HL-60 (cell line): ENCODE data around the gene DLG1.

Experiments
- GABPA ChIP-seq: IDR thresholded peaks from 2 replicates; pipeline ENCODE4 v1.6.1; 2012; ENCODE audit warnings: low read depth
- POLR2AphosphoS5 ChIP-seq: IDR thresholded peaks from 2 replicates; pipeline ENCODE4 v1.6.1; 2012; ENCODE audit warnings: low read depth
- SPI1 ChIP-seq: IDR thresholded peaks from 2 replicates; pipeline ENCODE4 v1.6.1; 2012; ENCODE audit warnings: low read depth, mild to moderate bottlenecking, borderline replicate concordance
- TF ChIP-seq, protein P1 (sequence below): IDR thresholded peaks from one replicate; pipeline ENCODE4 v1.5.1; 2011; ENCODE audit warnings: low read length, control low read depth, inconsistent platforms; ENCODE audit not compliant: insufficient read depth
- TF ChIP-seq, protein P2 (sequence below): IDR thresholded peaks from 2 replicates; pipeline ENCODE4 v1.6.1; 2012; ENCODE audit warnings: low read depth; ENCODE audit not compliant: insufficient replicate concordance

DNA sequence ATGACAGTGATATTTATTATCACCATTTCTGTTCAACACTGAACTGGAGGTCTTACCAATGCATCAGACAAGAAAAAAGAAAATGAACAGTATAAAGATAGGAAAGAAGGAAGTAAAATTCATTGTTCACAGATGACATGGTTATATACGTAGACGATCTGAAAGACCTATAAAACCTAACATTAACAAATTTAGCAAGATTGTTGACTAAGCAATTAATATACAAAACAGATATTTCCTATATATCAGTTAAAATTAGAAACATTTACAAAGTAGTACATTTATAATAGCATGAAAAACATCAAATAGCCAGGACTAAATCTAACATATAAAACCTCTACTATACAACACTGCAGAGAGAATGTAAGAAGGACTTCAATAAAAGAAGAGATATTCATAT is 176.0 kb downstream of the DLG1 start:
- TF ChIP-seq, protein P1, sequence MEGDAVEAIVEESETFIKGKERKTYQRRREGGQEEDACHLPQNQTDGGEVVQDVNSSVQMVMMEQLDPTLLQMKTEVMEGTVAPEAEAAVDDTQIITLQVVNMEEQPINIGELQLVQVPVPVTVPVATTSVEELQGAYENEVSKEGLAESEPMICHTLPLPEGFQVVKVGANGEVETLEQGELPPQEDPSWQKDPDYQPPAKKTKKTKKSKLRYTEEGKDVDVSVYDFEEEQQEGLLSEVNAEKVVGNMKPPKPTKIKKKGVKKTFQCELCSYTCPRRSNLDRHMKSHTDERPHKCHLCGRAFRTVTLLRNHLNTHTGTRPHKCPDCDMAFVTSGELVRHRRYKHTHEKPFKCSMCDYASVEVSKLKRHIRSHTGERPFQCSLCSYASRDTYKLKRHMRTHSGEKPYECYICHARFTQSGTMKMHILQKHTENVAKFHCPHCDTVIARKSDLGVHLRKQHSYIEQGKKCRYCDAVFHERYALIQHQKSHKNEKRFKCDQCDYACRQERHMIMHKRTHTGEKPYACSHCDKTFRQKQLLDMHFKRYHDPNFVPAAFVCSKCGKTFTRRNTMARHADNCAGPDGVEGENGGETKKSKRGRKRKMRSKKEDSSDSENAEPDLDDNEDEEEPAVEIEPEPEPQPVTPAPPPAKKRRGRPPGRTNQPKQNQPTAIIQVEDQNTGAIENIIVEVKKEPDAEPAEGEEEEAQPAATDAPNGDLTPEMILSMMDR: no peak
- TF ChIP-seq, protein P2, sequence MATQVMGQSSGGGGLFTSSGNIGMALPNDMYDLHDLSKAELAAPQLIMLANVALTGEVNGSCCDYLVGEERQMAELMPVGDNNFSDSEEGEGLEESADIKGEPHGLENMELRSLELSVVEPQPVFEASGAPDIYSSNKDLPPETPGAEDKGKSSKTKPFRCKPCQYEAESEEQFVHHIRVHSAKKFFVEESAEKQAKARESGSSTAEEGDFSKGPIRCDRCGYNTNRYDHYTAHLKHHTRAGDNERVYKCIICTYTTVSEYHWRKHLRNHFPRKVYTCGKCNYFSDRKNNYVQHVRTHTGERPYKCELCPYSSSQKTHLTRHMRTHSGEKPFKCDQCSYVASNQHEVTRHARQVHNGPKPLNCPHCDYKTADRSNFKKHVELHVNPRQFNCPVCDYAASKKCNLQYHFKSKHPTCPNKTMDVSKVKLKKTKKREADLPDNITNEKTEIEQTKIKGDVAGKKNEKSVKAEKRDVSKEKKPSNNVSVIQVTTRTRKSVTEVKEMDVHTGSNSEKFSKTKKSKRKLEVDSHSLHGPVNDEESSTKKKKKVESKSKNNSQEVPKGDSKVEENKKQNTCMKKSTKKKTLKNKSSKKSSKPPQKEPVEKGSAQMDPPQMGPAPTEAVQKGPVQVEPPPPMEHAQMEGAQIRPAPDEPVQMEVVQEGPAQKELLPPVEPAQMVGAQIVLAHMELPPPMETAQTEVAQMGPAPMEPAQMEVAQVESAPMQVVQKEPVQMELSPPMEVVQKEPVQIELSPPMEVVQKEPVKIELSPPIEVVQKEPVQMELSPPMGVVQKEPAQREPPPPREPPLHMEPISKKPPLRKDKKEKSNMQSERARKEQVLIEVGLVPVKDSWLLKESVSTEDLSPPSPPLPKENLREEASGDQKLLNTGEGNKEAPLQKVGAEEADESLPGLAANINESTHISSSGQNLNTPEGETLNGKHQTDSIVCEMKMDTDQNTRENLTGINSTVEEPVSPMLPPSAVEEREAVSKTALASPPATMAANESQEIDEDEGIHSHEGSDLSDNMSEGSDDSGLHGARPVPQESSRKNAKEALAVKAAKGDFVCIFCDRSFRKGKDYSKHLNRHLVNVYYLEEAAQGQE: no peak
- TF ChIP-seq GABPA: no peak
- no peak for TF ChIP-seq POLR2AphosphoS5
- TF ChIP-seq SPI1: no peak
